Neural progenitor cell (in vitro differentiated cells): ENCODE results near the gene B3GAT1.

Source experiments
- EZH2 ChIP-seq: fragments of 200-600 bp; sonication (generic); IDR thresholded peaks from 2 replicates; pipeline ENCODE4 v1.6.1; 2017; ENCODE audit warnings: antibody characterized with exemption, mild to moderate bottlenecking, moderate library complexity
- EZH2phosphoT487 ChIP-seq: fragments of 200-600 bp; sonication (generic); IDR thresholded peaks from 2 replicates; pipeline ENCODE4 v1.6.1; 2017; ENCODE audit warnings: antibody characterized with exemption
- TF ChIP-seq, protein P1 (sequence below): fragments of 200-600 bp; sonication (generic); IDR thresholded peaks from 2 replicates; pipeline ENCODE4 v1.5.1; 2017; ENCODE audit warnings: antibody characterized with exemption, mild to moderate bottlenecking

DNA sequence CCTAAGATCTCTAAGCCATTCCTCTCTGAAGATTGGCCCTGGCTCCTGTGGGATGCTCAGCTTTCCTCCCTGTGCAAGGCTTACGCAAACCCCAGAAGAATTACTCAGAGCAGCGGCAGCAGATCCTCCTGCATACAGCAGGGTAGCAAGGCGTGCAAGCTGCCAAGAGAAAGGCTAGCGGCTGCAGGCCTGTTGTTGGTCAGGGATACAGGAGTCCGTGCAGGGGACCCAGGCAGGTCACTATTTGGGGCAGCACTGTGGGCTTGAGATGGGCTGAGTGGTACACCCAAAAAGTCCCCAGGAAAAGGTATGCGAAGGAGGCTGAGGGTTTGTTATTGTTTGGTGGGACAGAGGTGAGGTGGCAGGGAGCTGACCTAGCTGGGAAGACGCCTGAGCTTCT, 78.7 kb downstream of the B3GAT1 start:
- TF ChIP-seq, protein P1, sequence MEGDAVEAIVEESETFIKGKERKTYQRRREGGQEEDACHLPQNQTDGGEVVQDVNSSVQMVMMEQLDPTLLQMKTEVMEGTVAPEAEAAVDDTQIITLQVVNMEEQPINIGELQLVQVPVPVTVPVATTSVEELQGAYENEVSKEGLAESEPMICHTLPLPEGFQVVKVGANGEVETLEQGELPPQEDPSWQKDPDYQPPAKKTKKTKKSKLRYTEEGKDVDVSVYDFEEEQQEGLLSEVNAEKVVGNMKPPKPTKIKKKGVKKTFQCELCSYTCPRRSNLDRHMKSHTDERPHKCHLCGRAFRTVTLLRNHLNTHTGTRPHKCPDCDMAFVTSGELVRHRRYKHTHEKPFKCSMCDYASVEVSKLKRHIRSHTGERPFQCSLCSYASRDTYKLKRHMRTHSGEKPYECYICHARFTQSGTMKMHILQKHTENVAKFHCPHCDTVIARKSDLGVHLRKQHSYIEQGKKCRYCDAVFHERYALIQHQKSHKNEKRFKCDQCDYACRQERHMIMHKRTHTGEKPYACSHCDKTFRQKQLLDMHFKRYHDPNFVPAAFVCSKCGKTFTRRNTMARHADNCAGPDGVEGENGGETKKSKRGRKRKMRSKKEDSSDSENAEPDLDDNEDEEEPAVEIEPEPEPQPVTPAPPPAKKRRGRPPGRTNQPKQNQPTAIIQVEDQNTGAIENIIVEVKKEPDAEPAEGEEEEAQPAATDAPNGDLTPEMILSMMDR, result no peak
- TF ChIP-seq EZH2 (no peak), EZH2phosphoT487 (no peak)
